NCI-H2196 (cell line): ENCODE measurements around the gene RIN3.

ENCODE experiments used
- DNase-seq: peaks from one replicate; lab custom pipeline; 2025; ENCODE audit not compliant: unreplicated experiment; lab: John Stamatoyannopoulos, UW

RIN3 gene

GRCh38 chr14:92552066-92552465 is 38.5 kb downstream of the RIN3 start:
- no peak for DNase-seq

DNA sequence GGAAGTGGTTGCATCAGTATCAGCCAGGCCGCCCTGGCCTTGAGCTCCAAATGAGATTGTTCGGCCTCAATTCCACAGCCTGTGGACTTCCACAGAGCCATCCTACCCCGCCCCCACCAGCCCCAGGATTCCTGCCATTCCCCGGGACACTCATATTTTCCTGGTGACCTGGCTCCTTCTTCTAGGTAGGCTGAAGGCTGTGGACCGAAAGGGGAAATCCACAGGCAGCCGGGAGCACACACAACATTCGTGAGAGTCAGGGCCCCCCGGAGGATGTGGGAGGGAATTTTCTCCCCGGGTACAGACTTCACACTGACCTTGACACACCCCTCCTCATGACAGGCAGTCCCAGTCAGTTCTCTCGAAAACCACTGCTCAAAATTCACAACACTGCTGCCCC is 39.9 kb downstream of the RIN3 start:
- DNase-seq, result no peak

- DNase-seq, result no peak
These were observed 42.0 kb downstream of the RIN3 start for GRCh38 chr14:92555465-92556111.

DNA sequence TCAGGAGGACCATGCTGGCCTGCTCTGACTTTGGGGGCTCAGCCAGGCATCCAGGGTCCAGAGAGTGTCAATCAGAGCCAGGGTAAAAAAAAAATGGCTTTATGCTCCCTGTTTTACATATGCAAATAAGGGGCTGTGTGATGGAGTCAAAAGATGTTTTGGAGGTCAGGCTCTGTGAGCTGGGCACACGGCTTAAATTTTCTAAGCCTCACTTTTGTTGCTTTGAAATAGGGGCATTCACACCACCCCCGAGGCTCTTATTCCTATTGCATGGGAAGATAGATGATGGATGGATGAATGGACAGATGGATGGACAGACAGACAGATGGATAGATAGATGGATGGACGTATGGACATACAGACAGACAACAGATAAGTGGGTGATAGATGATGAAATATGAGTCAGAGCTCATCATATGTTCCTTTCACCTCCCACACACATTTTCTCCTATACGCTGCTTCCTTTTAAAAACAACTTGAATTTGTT is 42.7 kb downstream of the RIN3 start:
- DNase-seq, result no peak

- DNase-seq, result no peak
These were observed 43.4 kb downstream of the RIN3 start for GRCh38 chr14:92556863-92557543.

GRCh38 chr14:92557544-92557912 is 43.9 kb downstream of the RIN3 start:
- DNase-seq, result no peak

GRCh38 chr14:92558319-92558718 is 44.7 kb downstream of the RIN3 start:
- DNase-seq, result no peak

GRCh38 chr14:92559486-92559885 is 45.9 kb downstream of the RIN3 start:
- DNase-seq, result no peak

GRCh38 chr14:92560106-92560865 is 46.7 kb downstream of the RIN3 start:
- no peak for DNase-seq

DNA sequence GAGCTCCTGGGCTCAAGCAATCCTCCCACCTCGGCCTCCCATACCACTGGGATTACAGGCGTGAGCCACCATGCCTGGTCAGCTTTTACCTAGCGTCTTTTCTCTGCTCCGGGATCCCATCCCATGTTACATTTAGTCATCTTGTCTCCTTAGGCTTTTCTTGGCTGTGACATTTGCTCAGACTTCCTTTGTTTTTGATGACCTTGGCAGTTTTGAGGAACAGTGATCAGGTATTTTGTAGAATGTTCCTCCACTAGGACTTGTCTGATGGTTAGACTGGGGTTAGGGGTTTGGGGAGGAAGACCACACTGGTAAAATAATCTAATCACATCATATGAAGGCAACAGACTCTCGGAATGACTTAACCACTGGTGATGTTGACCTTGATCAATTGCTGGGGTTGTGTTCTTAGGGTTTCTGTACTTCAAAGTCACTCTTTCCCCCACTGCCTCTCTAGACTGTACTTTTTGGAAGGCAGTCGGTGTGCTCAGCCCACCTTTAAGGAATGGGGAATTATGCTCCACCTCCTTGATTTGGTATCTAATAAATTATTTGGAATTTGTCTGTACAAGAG is 48.4 kb downstream of the RIN3 start:
- DNase-seq, result no peak

GRCh38 chr14:92563359-92563758 is 49.8 kb downstream of the RIN3 start:
- DNase-seq, result no peak

DNA sequence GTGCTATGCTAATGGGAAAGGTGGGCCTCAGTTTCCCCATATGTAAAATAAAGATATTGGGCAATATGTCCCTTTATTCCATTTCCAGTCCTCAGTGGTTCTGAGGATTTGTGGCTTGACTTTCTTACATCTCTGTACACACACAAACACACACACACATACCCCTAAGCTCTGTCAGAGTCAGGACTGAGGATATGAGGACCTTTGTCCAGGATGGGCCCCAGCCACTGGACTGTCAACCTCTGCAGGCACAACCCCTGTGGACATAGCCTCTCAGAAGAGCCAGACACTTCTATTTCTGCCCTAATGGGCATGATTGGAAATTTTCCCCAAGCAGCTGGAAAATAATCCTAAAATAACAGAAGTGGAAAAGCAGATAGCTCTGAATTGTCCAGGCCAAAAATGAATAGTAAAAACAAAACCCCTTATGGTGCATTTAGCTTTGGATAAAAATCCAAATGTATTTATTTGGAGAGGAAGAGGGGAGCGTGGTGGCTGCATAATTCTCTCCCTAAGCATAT is 50.2 kb downstream of the RIN3 start:
- no peak for DNase-seq

- no peak for DNase-seq
These were observed 50.9 kb downstream of the RIN3 start for GRCh38 chr14:92564344-92565039.

- DNase-seq, result no peak
These were observed 51.6 kb downstream of the RIN3 start for GRCh38 chr14:92565040-92565717.

- DNase-seq, result no peak
These were observed 52.1 kb downstream of the RIN3 start for GRCh38 chr14:92565718-92566115.

GRCh38 chr14:92567173-92567725 is 53.7 kb downstream of the RIN3 start:
- no peak for DNase-seq

DNA sequence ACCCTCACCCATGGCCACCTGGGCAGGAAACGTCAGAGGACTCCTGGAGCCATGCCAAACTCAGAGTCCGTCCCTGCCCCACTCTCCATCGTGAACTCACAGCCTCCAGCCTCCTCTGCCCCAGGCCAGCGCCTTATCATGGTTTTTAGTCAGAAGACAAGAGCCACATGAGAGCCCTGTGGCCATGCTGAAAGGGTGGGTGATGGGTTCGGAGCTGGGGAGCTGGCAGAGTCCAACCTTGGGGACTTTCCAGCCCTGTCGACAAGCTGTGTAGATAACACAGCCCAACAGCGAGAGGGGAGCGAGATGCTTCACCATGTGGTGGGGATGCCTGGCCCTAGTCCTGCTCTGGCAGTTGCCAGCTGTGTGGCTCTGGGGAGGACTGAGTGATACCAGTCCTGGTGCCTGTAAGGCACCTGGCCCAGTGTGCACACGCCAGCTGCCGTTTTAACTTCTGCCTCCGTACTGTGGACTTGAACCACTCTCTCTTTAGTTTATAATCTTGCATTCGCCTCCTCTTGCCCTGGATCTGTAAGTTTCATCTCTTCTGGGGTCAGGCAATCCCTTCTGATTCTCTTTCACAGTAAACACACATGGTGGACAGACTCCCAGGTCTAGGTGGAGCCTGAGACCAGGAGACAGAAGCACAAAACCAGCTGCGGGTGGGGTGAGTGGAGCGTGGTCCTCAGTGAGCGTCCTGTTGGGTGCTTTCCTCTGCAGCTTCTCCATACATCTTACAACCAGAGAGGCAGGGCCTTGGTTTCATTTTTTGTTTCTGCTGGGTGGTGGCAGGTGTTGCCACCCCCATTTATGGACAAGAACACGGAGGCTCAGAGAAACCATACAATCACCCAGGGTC is 55.3 kb downstream of the RIN3 start:
- no peak for DNase-seq

- DNase-seq, result no peak
These were observed 57.2 kb downstream of the RIN3 start for GRCh38 chr14:92570674-92571262.

GRCh38 chr14:92572050-92572449 is 58.5 kb downstream of the RIN3 start:
- DNase-seq, result no peak
